Measurements from ENCODE around the gene LUM.

LUM gene

GRCh38 chr12:91111366-91112325, at the start of gene LUM:
Gene LUM (minus strand): TSS chr12:91111494. CDS start chr12:91108979, 2,515 bp downstream.
- DNase-seq (ENCODE audit: low read depth), result peak; percentile 94

- DNase-seq (ENCODE audit: low read depth), result no peak
Observed at GRCh38 chr12:91161009-91161408, 49.7 kb upstream of the LUM start.

- no peak for DNase-seq (ENCODE audit: low read depth)
Observed at GRCh38 chr12:91155990-91156389, 44.7 kb upstream of the LUM start.

- no peak for DNase-seq (ENCODE audit: low read depth)
Observed at GRCh38 chr12:91154131-91154530, 42.8 kb upstream of the LUM start.

GRCh38 chr12:91144053-91144452, 32.8 kb upstream of the LUM start:
- peak; percentile 27 for DNase-seq (ENCODE audit: low read depth)

GRCh38 chr12:91143206-91143605, 31.9 kb upstream of the LUM start:
- DNase-seq (ENCODE audit: low read depth), result peak; percentile 27

GRCh38 chr12:91142221-91142631, 30.9 kb upstream of the LUM start:
- peak; percentile 77 for DNase-seq (ENCODE audit: low read depth)

GRCh38 chr12:91140026-91140931, 29.0 kb upstream of the LUM start:
- DNase-seq (ENCODE audit: low read depth), result peak; percentile 96

GRCh38 chr12:91139286-91139685, 28.0 kb upstream of the LUM start:
- DNase-seq (ENCODE audit: low read depth), result peak; percentile 27

GRCh38 chr12:91138337-91138920, 27.1 kb upstream of the LUM start:
- DNase-seq (ENCODE audit: low read depth), result peak; percentile 78

GRCh38 chr12:91133871-91134270, 22.6 kb upstream of the LUM start:
- peak; percentile 94 for DNase-seq (ENCODE audit: low read depth)

GRCh38 chr12:91129662-91130362, 18.5 kb upstream of the LUM start:
- no peak for DNase-seq (ENCODE audit: low read depth)

- peak; percentile 88 for DNase-seq (ENCODE audit: low read depth)
Observed at GRCh38 chr12:91127751-91128150, 16.5 kb upstream of the LUM start.

- peak; percentile 87 for DNase-seq (ENCODE audit: low read depth)
Observed at GRCh38 chr12:91127306-91127705, 16.0 kb upstream of the LUM start.

GRCh38 chr12:91126516-91126915, 15.2 kb upstream of the LUM start:
- DNase-seq (ENCODE audit: low read depth), result peak; percentile 64

GRCh38 chr12:91123236-91123916, 12.1 kb upstream of the LUM start:
- peak; percentile 52 for DNase-seq (ENCODE audit: low read depth)

- no peak for DNase-seq (ENCODE audit: low read depth)
Observed at GRCh38 chr12:91120781-91121180, 9.5 kb upstream of the LUM start.

- DNase-seq (ENCODE audit: low read depth), result no peak
Observed at GRCh38 chr12:91119089-91119488, 7.8 kb upstream of the LUM start.

GRCh38 chr12:91113621-91114020, 2.3 kb upstream of the LUM start:
- DNase-seq (ENCODE audit: low read depth), result no peak

- DNase-seq (ENCODE audit: low read depth), result no peak
Observed at GRCh38 chr12:91110311-91110924, 876 bp downstream of the LUM start.
